ENCODE data around the gene KRT31. TPM values are rescaled to one million over a fixed set of nuclear protein-coding genes. Genes with fewer than 3 reads are reported as not detected.
"Not testable (repeated sequence)": the region's sequence is repeated elsewhere in the genome, so short reads cannot be mapped to it uniquely, and the experiment has no call there.

The KRT31 gene
- total RNA-seq, 2 experiments from 2014 or later = not detected

GRCh38 chr17:41377546-41377945 lies 19.9 kb downstream of the KRT31 start:
- Mint-ChIP-seq H3K27ac (no peak overlapping the region), H3K9me3 (peaks cover 6% of the 10 kb centered on the region), H3K36me3 (ENCODE audit: low read depth) (no peaks in the 10 kb centered on the region), H3K4me3 (no peak overlapping the region), H3K4me1 (ENCODE audit: low read depth) (peaks cover 14% of the 10 kb centered on the region), H3K27me3 (ENCODE audit: low read depth) (no peaks in the 10 kb centered on the region)
- no peak for DNase-seq
- CTCF ChIA-PET = no interaction called here
- intact Hi-C loops (cut with micrococcal nuclease) = no loop called here

- Mint-ChIP-seq H3K27me3 (ENCODE audit: low read depth) (no peaks in the 10 kb centered on the region), H3K9me3 (peaks cover 3% of the 10 kb centered on the region), H3K4me3 (no peak within 1 kb of the TSS), H3K27ac (no peak within 1 kb of the TSS), H3K36me3 (ENCODE audit: low read depth) (no peaks in the 10 kb centered on the region), H3K4me1 (ENCODE audit: low read depth) (peaks cover 2% of the 10 kb centered on the region)
- CTCF ChIA-PET = no interaction called here
- DNase-seq = no peak
- intact Hi-C loops (cut with micrococcal nuclease) = no loop called here
These were observed 27.7 kb downstream of the KRT31 start, which contains the start of gene KRT33B for GRCh38 chr17:41369713-41370112. Gene KRT33B, minus strand, starts transcription at chr17:41369813. Its CDS starts 63 bp downstream, at chr17:41369750.

GRCh38 chr17:41369023-41369422 lies 28.4 kb downstream of the KRT31 start:
- no peaks in the 10 kb centered on the region for H3K36me3 Mint-ChIP-seq (ENCODE audit: low read depth)
- no peak overlapping the region for H3K27ac Mint-ChIP-seq
- DNase-seq = no peak
- CTCF ChIA-PET = interaction anchor here (0.6 kb wide), 1 partner anchor 493 kb away, joined by 3 read pairs; no protein-coding TSS in a partner anchor
- H3K4me1 Mint-ChIP-seq (ENCODE audit: low read depth) = peaks cover 7% of the 10 kb centered on the region
- intact Hi-C loops (cut with micrococcal nuclease) = no loop called here
- H3K9me3 Mint-ChIP-seq = no peaks in the 10 kb centered on the region
- no peaks in the 10 kb centered on the region for H3K27me3 Mint-ChIP-seq (ENCODE audit: low read depth)
- no peak overlapping the region for H3K4me3 Mint-ChIP-seq

GRCh38 chr17:41367426-41368075 lies 29.9 kb downstream of the KRT31 start:
- Mint-ChIP-seq H3K36me3 (ENCODE audit: low read depth) (no peaks in the 10 kb centered on the region), H3K4me3 (no peak overlapping the region), H3K4me1 (ENCODE audit: low read depth) (peaks cover 10% of the 10 kb centered on the region), H3K9me3 (no peaks in the 10 kb centered on the region), H3K27ac (no peak overlapping the region), H3K27me3 (ENCODE audit: low read depth) (no peaks in the 10 kb centered on the region)
- no peak for DNase-seq
- CTCF ChIA-PET = interaction anchor here (0.7 kb wide), 1 partner anchor 45 kb away, joined by 3 read pairs; no protein-coding TSS in a partner anchor
- intact Hi-C loops (cut with micrococcal nuclease) = no loop called here

GRCh38 chr17:41366070-41366469 lies 31.3 kb downstream of the KRT31 start:
- Mint-ChIP-seq H3K27me3 (ENCODE audit: low read depth) (no peaks in the 10 kb centered on the region), H3K27ac (no peak overlapping the region), H3K9me3 (no peaks in the 10 kb centered on the region), H3K4me1 (ENCODE audit: low read depth) (peaks cover 9% of the 10 kb centered on the region), H3K4me3 (no peak overlapping the region), H3K36me3 (ENCODE audit: low read depth) (no peaks in the 10 kb centered on the region)
- DNase-seq = no peak
- intact Hi-C loops (cut with micrococcal nuclease) = no loop called here
- CTCF ChIA-PET = no interaction called here

GRCh38 chr17:41363881-41364280 lies 33.5 kb downstream of the KRT31 start:
- Mint-ChIP-seq H3K27ac (no peak overlapping the region), H3K4me1 (ENCODE audit: low read depth) (peaks cover 8% of the 10 kb centered on the region), H3K4me3 (no peak overlapping the region), H3K9me3 (no peaks in the 10 kb centered on the region), H3K27me3 (ENCODE audit: low read depth) (no peaks in the 10 kb centered on the region), H3K36me3 (ENCODE audit: low read depth) (no peaks in the 10 kb centered on the region)
- intact Hi-C loops (cut with micrococcal nuclease) = no loop called here
- no peak for DNase-seq
- CTCF ChIA-PET = no interaction called here

GRCh38 chr17:41360296-41360995 lies 37.0 kb downstream of the KRT31 start:
- no peak overlapping the region for H3K4me3 Mint-ChIP-seq
- peaks cover 8% of the 10 kb centered on the region for H3K4me1 Mint-ChIP-seq (ENCODE audit: low read depth)
- peaks cover 1% of the 10 kb centered on the region for H3K9me3 Mint-ChIP-seq
- DNase-seq = no peak
- no peaks in the 10 kb centered on the region for H3K27me3 Mint-ChIP-seq (ENCODE audit: low read depth)
- CTCF ChIA-PET = no interaction called here
- intact Hi-C loops (cut with micrococcal nuclease) = no loop called here
- H3K27ac Mint-ChIP-seq = no peak overlapping the region
- no peaks in the 10 kb centered on the region for H3K36me3 Mint-ChIP-seq (ENCODE audit: low read depth)

- intact Hi-C loops (cut with micrococcal nuclease) = no loop called here
- Mint-ChIP-seq H3K27me3 (ENCODE audit: low read depth) (no peaks in the 10 kb centered on the region), H3K4me3 (no peak overlapping the region), H3K27ac (no peak overlapping the region), H3K9me3 (peaks cover 1% of the 10 kb centered on the region), H3K4me1 (ENCODE audit: low read depth) (peaks cover 12% of the 10 kb centered on the region), H3K36me3 (ENCODE audit: low read depth) (no peaks in the 10 kb centered on the region)
- CTCF ChIA-PET = interaction anchor here (1.3 kb wide), 1 partner anchor 20 kb away, joined by 3 read pairs; no protein-coding TSS in a partner anchor
- DNase-seq = no peak
These were observed 42.9 kb downstream of the KRT31 start for GRCh38 chr17:41354536-41354935.

- no peak for DNase-seq
- peaks cover 1% of the 10 kb centered on the region for H3K9me3 Mint-ChIP-seq
- no peaks in the 10 kb centered on the region for H3K27me3 Mint-ChIP-seq (ENCODE audit: low read depth)
- H3K36me3 Mint-ChIP-seq (ENCODE audit: low read depth) = no peaks in the 10 kb centered on the region
- CTCF ChIA-PET = no interaction called here
- intact Hi-C loops (cut with micrococcal nuclease) = no loop called here
- H3K27ac Mint-ChIP-seq = no peak overlapping the region
- peaks cover 12% of the 10 kb centered on the region for H3K4me1 Mint-ChIP-seq (ENCODE audit: low read depth)
- H3K4me3 Mint-ChIP-seq = no peak overlapping the region
These were observed 44.6 kb downstream of the KRT31 start for GRCh38 chr17:41352597-41353366.

- no peak overlapping the region for H3K27ac Mint-ChIP-seq
- DNase-seq = no peak
- intact Hi-C loops (cut with micrococcal nuclease) = no loop called here
- CTCF ChIA-PET = interaction anchor here (1.0 kb wide), 1 partner anchor 198 kb away, joined by 3 read pairs; no protein-coding TSS in a partner anchor
- no peaks in the 10 kb centered on the region for H3K36me3 Mint-ChIP-seq (ENCODE audit: low read depth)
- H3K4me3 Mint-ChIP-seq = no peak overlapping the region
- peaks cover 12% of the 10 kb centered on the region for H3K4me1 Mint-ChIP-seq (ENCODE audit: low read depth)
- no peaks in the 10 kb centered on the region for H3K9me3 Mint-ChIP-seq
- no peaks in the 10 kb centered on the region for H3K27me3 Mint-ChIP-seq (ENCODE audit: low read depth)
These were observed 46.2 kb downstream of the KRT31 start for GRCh38 chr17:41351177-41351576.

- H3K4me3 Mint-ChIP-seq; H3K36me3 Mint-ChIP-seq (ENCODE audit: low read depth); intact Hi-C loops (cut with micrococcal nuclease); H3K9me3 Mint-ChIP-seq; DNase-seq; H3K27ac Mint-ChIP-seq; H3K27me3 Mint-ChIP-seq (ENCODE audit: low read depth): not testable (repeated sequence)
- peaks cover 12% of the 10 kb centered on the region for H3K4me1 Mint-ChIP-seq (ENCODE audit: low read depth)
- CTCF ChIA-PET = interaction anchor here (0.5 to 0.9 kb wide), 3 partner anchors 67 to 388 kb away, joined by 3 read pairs; no protein-coding TSS in a partner anchor
These were observed 47.0 kb downstream of the KRT31 start, which contains the start of gene KRT33A for GRCh38 chr17:41350381-41350878. Gene KRT33A, minus strand, starts transcription at chr17:41350828. Its CDS starts 61 bp downstream, at chr17:41350767.
